H1 (cell line): ENCODE measurements around the gene NR4A1. TPM values are rescaled to one million over a fixed set of nuclear protein-coding genes. Genes with fewer than 3 reads are reported as not detected.

Experiments used
- CEBPB ChIP-seq: IDR thresholded peaks from 2 replicates; pipeline ENCODE4 v1.6.1; 2012; ENCODE audit warnings: low read depth, low read length
- HDAC2 ChIP-seq, 2 experiments: fragments of 300-600 bp in 1 of 2; sonication (generic) in 1 of 2; IDR thresholded peaks; 2 replicates each; pipeline ENCODE4 v1.6.1; 2011 to 2012; ENCODE audit warnings: low read depth in 2 of 2, low read length in 2 of 2, mild to moderate bottlenecking in 2 of 2, moderate library complexity in 2 of 2, borderline replicate concordance in 1 of 2, inconsistent platforms in 1 of 2
- polyA plus RNA-seq, 7 experiments: library from polyadenylated mRNA; depleted of rRNA in 3 of 7; stranded (reverse) in 5 of 7; unstranded in 2 of 7; fragments of >200 nt in 5 of 7; fragments of 200-250 nt in 2 of 7; gene quantifications; 1 replicate in 5 of 7; 2 replicates in 1 of 7; 4 replicates in 1 of 7; pipeline versions ENCODE4 v1.2.1 to v1.2.3, GENCODE V29; 2011 to 2013; ENCODE audit warnings: missing spikeins in 2 of 7, mixed read lengths in 2 of 7
- total RNA-seq: library from RNA; stranded (reverse); fragmentation: NEBNext Ultra II Directional; extraction: Animal tissue kit (Norgen Biotek cat#: 25700); gene quantifications from 2 replicates; pipeline ENCODE4 v1.2.1, GENCODE V29; 2021

The NR4A1 gene
- total and polyA plus RNA-seq, 2 of the 8 experiments (the other 6 are each of a cell fraction or from before 2014, with no cell fraction given), result 18.7 to 23.3 TPM

GRCh38 chr12:52026263-52026662, 25.0 kb upstream of the NR4A1 start (continued):
- TF ChIP-seq HDAC2 (IDR thresholded peaks at IDR 0.05; ENCODE audit: borderline replicate concordance in 1 of 2, low read depth in 2 of 2, low read length in 2 of 2), result no peak
- TF ChIP-seq CEBPB, result no peak
- TF ChIP-seq, all 59 proteins: peak for 0
